GM12874 (cell line): ENCODE data around the gene ACBD3.

Experiments
- TF ChIP-seq, protein P1 (sequence below): IDR thresholded peaks from 2 replicates; pipeline ENCODE4 v1.5.1; 2011; ENCODE audit warnings: low read depth, mild to moderate bottlenecking, control low read depth, low read length, moderate library complexity; ENCODE audit not compliant: insufficient read depth

The ACBD3 gene

DNA sequence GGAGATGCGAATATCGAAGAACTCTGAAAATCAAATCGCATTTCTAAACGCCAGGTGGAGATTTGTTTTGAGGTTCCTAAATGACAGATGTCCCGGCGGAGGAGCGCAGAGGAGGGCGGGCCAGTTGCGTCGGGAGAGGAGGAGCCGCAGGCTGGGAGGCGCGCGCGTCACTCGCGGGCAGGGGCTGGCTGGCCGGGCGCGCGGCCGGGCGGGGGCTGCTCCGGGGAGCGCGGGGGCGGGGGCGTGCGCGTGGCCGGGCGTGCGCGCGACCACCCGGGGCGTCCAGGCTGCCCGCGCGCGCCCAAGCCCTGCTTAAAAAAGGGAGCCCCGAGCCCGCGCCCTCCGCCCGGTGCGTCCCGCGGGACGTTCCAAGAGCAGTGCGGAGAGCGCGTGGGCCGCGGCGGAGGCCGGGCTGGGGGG lies 76.7 kb downstream of the ACBD3 start:
- TF ChIP-seq, protein P1, sequence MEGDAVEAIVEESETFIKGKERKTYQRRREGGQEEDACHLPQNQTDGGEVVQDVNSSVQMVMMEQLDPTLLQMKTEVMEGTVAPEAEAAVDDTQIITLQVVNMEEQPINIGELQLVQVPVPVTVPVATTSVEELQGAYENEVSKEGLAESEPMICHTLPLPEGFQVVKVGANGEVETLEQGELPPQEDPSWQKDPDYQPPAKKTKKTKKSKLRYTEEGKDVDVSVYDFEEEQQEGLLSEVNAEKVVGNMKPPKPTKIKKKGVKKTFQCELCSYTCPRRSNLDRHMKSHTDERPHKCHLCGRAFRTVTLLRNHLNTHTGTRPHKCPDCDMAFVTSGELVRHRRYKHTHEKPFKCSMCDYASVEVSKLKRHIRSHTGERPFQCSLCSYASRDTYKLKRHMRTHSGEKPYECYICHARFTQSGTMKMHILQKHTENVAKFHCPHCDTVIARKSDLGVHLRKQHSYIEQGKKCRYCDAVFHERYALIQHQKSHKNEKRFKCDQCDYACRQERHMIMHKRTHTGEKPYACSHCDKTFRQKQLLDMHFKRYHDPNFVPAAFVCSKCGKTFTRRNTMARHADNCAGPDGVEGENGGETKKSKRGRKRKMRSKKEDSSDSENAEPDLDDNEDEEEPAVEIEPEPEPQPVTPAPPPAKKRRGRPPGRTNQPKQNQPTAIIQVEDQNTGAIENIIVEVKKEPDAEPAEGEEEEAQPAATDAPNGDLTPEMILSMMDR: no peak

DNA sequence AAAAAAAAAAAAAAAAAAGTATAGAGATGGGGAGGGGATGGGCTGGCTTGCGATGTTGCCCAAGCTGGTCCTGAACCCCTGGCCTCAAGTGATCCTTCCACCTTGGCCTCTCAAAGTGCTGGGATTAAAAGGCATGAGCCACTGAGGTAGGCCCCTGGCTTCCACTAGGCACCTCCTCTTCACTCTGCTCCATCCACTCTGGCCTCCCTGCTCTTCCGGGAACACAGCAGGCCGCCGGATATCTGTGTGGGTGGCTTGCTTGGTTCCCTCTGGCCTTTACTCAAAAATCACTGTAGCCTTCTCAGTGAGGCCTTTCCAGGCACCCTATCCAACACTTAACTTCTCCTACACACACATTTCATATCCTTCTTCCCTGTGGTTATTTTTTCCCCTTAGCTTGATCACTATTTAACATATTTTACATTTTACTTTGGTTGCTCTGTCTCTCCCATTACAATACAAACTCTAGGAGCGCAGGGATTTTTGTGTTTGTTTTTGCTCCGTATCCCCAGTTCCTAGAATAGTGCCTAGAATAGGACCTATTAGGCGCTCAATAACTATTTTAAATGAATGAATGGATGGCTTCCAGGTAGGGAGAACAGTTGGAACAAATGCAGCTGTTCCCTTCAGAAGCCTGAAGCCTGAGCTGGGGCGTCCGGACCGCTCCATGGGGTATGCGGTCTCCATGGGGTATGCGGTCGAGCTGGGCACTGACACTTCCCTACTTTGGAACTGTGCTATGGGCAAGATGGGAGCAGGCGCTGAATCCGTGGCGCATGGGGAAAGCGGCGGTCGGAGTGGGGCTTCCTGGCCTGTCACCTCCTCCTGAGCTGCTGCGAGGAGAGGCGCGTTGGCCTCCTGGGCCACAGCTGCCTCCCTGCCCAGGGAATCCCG lies 77.4 kb downstream of the ACBD3 start:
- TF ChIP-seq, protein P1: no peak

DNA sequence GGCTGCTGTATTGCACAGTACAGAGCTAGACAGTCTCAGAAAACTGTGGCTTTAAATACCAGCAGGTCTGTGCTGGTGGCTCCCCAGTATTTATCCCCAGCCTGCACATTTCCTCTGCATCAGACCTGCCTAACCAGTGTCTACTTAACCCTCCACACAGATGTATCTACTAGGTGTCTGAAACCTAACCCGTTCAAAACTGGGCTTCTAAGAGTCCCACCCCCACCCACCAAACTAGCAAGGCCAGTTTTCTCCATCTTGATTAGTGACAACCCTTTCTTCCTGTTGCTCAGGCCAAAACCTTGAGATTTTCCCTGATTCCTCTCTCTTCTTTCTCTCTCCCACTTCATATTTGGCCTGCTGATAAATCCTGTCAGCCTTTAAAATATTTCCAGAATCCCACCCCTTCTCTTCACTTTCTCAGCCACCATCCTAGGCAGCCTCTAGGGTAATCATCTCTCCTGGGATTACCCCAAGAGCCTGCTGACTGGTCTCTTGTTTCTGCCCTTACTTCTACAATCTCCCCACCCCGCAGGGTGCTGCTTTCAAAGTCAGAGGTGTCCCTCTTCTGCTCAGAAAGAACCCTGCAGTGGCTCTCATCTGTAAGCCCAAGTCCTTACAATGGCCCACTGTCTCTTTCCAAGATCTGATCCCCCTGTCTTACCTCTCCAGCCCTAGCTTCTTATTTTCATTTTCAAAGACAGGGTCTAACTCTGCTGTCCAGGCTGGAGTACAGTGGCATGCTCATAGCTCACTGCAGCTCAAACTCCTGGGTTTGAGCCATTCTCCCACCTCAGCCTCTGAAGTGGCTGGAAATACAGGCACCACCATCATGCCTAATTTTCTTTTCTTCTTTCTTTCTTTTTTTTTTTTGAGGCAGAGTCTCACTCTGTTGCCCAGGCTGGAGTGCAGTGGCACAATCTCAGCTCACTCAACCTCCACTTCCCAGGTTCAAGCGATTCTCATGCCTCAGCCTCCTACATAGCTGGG lies 78.8 kb downstream of the ACBD3 start:
- TF ChIP-seq, protein P1: 0 out of 2 replicates have a peak, but pooled peaks have one; percentile 10

DNA sequence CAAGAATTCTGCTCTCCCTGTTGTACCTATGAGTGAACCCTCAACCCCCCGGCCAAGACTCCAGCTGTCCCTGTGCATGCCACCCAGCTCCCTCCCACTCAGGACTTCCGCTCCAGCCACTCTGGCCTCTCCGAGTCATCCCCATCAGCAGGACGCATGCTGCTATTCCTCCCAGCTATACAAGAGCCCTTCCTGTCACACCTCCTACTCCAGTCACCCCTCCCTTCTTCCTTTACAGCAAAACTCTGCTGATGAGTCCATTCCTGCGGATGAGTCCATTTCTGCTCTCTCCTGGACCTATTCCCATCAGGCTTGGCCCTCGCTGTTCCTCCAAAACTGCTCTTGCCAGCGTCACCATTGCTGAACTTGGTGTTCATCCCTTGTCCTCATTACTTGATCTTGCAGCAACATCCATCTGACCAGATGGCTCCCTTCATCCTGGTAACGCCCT lies 81.8 kb downstream of the ACBD3 start:
- TF ChIP-seq, protein P1: no peak

DNA sequence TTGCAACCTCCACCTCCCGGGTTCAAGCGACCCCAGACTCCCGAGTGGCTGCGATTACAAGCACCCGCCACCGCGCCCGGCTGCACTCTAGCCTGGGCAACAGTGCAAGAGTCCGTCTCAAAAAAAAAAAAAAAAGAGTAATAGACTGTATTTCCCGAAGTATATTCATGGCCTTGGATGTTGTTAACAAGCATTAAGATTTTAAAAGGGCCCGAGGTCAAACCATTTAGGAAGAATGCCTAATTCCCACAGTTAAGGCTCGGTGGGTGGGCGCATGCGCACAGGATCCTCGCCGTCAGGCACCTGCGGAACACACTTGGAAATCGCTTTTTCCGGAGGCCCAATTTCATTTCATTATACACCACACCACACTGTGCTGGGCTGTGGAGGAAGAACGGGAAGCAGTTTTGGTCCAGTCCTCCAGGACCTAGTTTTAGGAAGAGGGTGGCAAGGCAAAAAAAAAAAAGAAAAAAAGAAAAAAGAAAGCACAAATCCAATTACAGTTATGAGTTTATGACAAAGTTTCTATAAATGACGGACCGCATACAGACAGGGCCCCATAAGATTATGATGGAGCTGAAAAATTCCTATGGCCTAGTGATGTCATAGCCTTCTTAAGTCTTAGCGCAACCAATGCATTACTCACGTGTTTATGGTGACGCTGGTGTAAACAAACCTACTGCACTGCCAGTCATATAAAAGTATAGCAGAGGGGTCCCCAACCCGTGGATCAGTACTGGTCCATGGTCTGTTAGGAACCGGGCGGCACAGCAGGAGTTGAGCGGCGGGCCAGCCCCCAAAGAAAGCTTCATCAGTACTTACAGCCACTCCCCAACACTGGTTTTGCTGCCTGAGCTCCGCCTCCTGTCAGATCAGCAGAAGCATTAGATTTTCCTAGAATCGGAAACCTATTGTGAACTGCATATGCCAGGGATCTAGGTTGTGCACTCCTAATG lies 85.8 kb downstream of the ACBD3 start:
- TF ChIP-seq, protein P1: no peak

DNA sequence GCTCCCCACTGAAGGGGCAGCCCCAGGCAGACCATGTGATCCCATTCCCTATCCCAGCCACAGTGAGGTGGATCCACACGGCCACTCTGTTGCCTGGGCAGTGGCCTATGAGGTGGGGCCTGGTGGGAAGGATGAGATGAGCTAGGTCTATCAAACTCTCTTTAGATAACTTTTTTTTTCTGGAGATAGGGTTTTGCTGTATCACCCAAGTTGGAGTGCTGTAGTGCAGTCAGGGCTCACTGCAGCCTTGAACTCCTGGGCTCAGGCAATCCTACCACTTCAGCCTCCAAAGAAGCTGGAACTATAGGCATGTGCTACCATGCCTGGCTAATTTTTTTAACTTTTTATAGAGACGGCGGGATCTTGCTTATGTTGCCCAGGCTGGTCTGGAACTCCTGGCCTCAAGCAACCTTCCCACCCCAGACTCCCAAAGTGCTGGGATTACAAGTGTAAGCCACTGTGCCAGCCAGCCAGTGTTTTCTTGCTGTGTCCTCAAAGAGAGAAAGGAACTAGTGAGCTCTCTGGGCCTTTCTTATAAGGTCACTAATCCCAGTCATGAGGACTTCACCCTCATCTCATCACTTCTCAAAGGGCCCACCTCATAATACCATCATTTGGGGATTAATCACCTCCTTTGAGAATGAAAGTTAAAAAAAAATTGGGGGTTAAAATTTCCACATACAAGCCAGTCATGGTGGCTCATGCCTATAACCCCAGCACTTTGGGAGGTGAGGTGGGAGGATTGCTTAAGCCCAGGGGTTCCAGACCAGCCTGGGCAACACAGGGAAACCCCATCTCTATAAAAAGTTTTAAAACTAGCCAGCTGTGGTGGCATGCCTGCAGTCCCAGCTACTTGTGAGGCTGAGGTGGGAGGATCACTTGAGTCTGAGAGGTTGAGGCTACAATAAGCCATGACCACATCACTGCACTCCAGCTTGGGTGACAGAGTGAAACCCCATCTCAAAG lies 87.4 kb downstream of the ACBD3 start:
- TF ChIP-seq, protein P1: no peak
